SK-N-SH treated with all-trans-retinoic acid at 6 μM for 48 hours (cell line): ENCODE results near the gene CDCA4.

Source experiments
- ARNTL ChIP-seq: fragments of 450-650 bp; formaldehyde crosslinking; IDR thresholded peaks from 2 replicates; pipeline ENCODE4 v1.5.0; 2020; ENCODE audit warnings: low read depth, mild to moderate bottlenecking, moderate library complexity, borderline replicate concordance
- BACH2 ChIP-seq: fragments of 250-450 bp; sonication (Bioruptor Pico); IDR thresholded peaks from 2 replicates; pipeline ENCODE4 v1.9.0; 2021; ENCODE audit warnings: mild to moderate bottlenecking, borderline replicate concordance
- CREB5 ChIP-seq: fragments of 250-450 bp; sonication (Bioruptor Pico); IDR thresholded peaks from 2 replicates; pipeline ENCODE4 v1.5.1; 2020; ENCODE audit warnings: low read depth, mild to moderate bottlenecking, moderate library complexity
- PATZ1 ChIP-seq: fragments of 250-450 bp; sonication (Bioruptor Pico); IDR thresholded peaks from 2 replicates; pipeline ENCODE4 v1.8.0; 2020; ENCODE audit warnings: mild to moderate bottlenecking, moderate library complexity, borderline replicate concordance
- PPARA ChIP-seq: fragments of 250-450 bp; sonication (Bioruptor Pico); IDR thresholded peaks from 2 replicates; pipeline ENCODE4 v1.5.0; 2020; ENCODE audit warnings: mild to moderate bottlenecking, borderline replicate concordance
- RARB ChIP-seq: fragments of 250-450 bp; sonication (Bioruptor Pico); IDR thresholded peaks from 2 replicates; pipeline ENCODE4 v1.8.0; 2021; ENCODE audit warnings: mild to moderate bottlenecking, moderate library complexity
- SNAI2 ChIP-seq: fragments of 250-450 bp; sonication (Bioruptor Pico); IDR thresholded peaks from 2 replicates; pipeline ENCODE4 v1.5.0; 2020; ENCODE audit warnings: mild to moderate bottlenecking, moderate library complexity
- TSHZ2 ChIP-seq: fragments of 250-450 bp; sonication (Bioruptor Pico); IDR thresholded peaks from 2 replicates; pipeline ENCODE4 v1.5.0; 2020; ENCODE audit warnings: mild to moderate bottlenecking, moderate library complexity
- ZFP3 ChIP-seq: fragments of 250-450 bp; sonication (Bioruptor Pico); IDR thresholded peaks from 2 replicates; pipeline ENCODE4 v1.5.0; 2020; ENCODE audit warnings: mild to moderate bottlenecking, moderate library complexity
- ZNF565 ChIP-seq: fragments of 450-650 bp; formaldehyde crosslinking; conservative IDR thresholded peaks from 2 replicates; pipeline ENCODE4 v1.5.0; 2020; ENCODE audit warnings: low read depth, mild to moderate bottlenecking, moderate library complexity
- ZNF8 ChIP-seq: fragments of 450-650 bp; formaldehyde crosslinking; IDR thresholded peaks from 2 replicates; pipeline ENCODE4 v1.5.0; 2020; ENCODE audit warnings: mild to moderate bottlenecking, moderate library complexity
- TF ChIP-seq, protein P1 (sequence below): fragments of 250-450 bp; sonication (Bioruptor Pico); IDR thresholded peaks from 2 replicates; pipeline ENCODE4 v1.5.1; 2021; ENCODE audit warnings: mild to moderate bottlenecking, moderate library complexity

DNA sequence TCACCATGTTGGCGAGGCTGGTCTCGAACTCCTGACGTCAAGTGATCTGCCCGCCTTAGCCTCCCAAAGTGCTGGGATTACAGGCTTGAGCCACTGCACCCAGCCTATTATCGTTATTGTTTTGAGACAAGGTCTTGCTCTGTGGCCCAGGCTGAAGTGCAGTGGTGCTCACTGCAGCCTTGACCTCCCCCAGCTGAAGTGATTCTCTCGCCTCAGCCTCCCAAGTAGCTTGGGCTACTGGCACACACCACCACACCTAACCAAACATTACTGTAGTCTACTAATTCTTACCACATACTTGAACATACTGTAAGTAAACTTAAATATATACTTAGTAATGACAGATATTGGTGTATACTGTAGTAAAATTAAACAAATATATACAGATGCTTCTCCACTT, 4.5 kb upstream of the CDCA4 start:
- TF ChIP-seq ZFP3 (no peak), ZNF565 (CRISPR knock-in tag) (no peak), CREB5 (CRISPR knock-in tag) (no peak), ARNTL (CRISPR knock-in tag) (no peak), ZNF8 (CRISPR knock-in tag) (no peak), BACH2 (CRISPR knock-in tag) (no peak), PATZ1 (CRISPR knock-in tag) (no peak), PPARA (no peak), RARB (CRISPR knock-in tag) (no peak), TSHZ2 (no peak), SNAI2 (CRISPR knock-in tag) (no peak)
- TF ChIP-seq, protein P1, sequence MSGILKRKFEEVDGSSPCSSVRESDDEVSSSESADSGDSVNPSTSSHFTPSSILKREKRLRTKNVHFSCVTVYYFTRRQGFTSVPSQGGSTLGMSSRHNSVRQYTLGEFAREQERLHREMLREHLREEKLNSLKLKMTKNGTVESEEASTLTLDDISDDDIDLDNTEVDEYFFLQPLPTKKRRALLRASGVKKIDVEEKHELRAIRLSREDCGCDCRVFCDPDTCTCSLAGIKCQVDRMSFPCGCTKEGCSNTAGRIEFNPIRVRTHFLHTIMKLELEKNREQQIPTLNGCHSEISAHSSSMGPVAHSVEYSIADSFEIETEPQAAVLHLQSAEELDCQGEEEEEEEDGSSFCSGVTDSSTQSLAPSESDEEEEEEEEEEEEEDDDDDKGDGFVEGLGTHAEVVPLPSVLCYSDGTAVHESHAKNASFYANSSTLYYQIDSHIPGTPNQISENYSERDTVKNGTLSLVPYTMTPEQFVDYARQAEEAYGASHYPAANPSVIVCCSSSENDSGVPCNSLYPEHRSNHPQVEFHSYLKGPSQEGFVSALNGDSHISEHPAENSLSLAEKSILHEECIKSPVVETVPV (CRISPR knock-in tag): no peak
